Large intestine (tissue), 3 donors: Measurements from ENCODE around the gene FAM209A. TPM values are rescaled to one million over a fixed set of nuclear protein-coding genes. Genes with fewer than 3 reads are reported as not detected.

Experiments used
- DNase-seq, 2 donors: peaks; one replicate each; pipeline versions ENCODE4 v3.0.0 to v3.0.0-alpha.2; 2013
- H3K27ac ChIP-seq: one replicate; pipeline ENCODE4 v1.5.1; 2013; ENCODE audit warnings: low read length
- H3K27me3 ChIP-seq: 2 replicates; pipeline ENCODE4 v1.6.1; 2013; ENCODE audit warnings: low read length; ENCODE audit not compliant: control insufficient read depth, insufficient read depth
- H3K36me3 ChIP-seq: 2 replicates; pipeline ENCODE4 v1.6.1; 2013; ENCODE audit warnings: low read length; ENCODE audit not compliant: control insufficient read depth, insufficient read depth
- H3K4me1 ChIP-seq: one replicate; pipeline ENCODE4 v1.6.1; 2013; ENCODE audit warnings: low read length; ENCODE audit not compliant: control insufficient read depth, insufficient read depth
- H3K4me3 ChIP-seq: one replicate; pipeline ENCODE4 v1.5.1; 2013; ENCODE audit warnings: low read length
- H3K9me3 ChIP-seq: one replicate; pipeline ENCODE4 v1.6.1; 2013; ENCODE audit warnings: mild to moderate bottlenecking, low read depth, low read length, moderate library complexity; ENCODE audit not compliant: control insufficient read depth
- WGBS: methylation state at CpG from one replicate; pipeline ENCODE4 v1.1.5; 2013; ENCODE audit warnings: low lambda C conversion rate; ENCODE audit not compliant: insufficient coverage; 5-methylcytosine and 5-hydroxymethylcytosine counted together
- polyA plus RNA-seq: library from polyadenylated mRNA; unstranded; fragments of 120-200 nt; gene quantifications from one replicate; pipeline ENCODE4 v1.2.1, GENCODE V29; 2013

The FAM209A gene
- polyA plus RNA-seq, 1 donor, result 0.21 TPM

DNA sequence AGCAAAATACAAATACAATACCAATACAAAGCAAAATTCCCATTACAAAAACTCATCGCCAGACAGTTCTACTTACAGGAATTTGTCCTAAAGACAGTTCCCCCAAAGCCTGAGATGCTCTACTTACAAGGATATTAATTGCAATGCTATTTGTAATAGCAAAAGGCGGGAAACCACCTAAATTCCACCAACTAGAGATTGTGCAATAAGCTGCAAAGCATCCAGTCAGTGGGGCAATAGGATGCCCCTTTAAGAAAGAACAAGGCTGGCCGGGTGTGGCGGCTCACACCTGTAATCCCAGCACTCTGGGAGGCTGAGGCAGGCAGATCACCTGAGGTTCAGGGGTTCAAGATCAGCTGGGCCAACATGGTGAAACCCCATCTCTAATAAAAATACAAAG, 47.6 kb downstream of the FAM209A start:
- no peak overlapping the region for H3K4me3 ChIP-seq
- WGBS, result no CpG with 5 or more reads among the region's 4 CpGs
- DNase-seq, result no peak
- H3K4me1 ChIP-seq, result no peaks in the 10 kb centered on the region
- no peaks in the 10 kb centered on the region for H3K27me3 ChIP-seq
- H3K27ac ChIP-seq, result no peak overlapping the region
- H3K36me3 ChIP-seq, result no peaks in the 10 kb centered on the region
- H3K9me3 ChIP-seq, result no peaks in the 10 kb centered on the region

DNA sequence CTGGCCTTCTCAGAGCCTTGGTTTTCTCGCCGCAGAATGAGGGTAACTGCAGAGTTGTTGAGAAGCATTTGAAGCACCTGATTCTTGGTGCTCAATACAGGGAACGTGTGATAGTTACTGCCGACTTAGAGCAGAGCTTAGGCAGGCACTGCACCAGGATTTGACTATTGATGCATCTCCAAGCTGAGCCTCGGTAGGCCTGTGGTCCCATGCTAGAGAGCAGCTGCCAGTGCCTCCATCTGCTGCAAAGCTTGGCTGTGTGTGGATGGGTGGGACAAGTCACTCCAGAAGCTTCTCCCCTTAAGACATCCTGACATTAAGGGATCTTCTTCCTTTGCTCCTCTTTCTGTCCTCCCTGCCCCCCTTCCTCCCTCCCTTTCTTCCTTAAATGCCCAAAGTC, 49.4 kb downstream of the FAM209A start:
- H3K4me3 ChIP-seq, result no peak overlapping the region
- no CpG with 5 or more reads among the region's 5 CpGs for WGBS
- DNase-seq, result no peak
- H3K9me3 ChIP-seq, result no peaks in the 10 kb centered on the region
- H3K27ac ChIP-seq, result no peak overlapping the region
- no peaks in the 10 kb centered on the region for H3K4me1 ChIP-seq
- H3K36me3 ChIP-seq, result no peaks in the 10 kb centered on the region
- no peaks in the 10 kb centered on the region for H3K27me3 ChIP-seq

DNA sequence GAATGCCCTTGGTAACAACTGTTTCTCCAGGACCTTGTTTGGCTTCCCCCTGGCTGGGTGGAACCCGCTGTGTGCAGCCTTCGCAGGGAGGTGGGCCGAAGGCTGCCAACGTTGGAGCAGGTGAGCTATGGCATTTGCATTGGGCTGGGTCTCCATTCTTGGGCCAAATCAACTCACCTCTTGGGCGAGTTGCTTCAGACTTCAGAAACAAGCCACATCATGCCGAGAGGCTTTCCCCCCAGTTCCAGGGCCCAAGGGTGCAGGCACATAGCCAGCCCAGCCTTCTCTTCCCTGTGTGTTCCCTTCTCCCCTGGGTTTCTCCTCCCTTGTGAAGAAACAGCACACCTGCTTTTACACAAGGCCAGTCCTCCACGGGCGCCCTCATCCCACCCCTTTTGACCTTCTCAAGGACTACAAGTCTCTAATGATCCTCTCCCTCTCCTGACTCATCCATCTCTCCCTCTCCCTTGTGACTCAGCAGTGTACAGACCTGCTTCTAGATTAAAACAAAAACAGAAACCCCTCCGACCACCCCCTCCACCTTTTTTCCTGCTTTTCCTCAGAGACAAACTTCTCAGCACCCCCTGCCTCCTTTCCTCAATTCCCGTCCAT, 50.1 kb downstream of the FAM209A start:
- no peaks in the 10 kb centered on the region for H3K27me3 ChIP-seq
- no peaks in the 10 kb centered on the region for H3K36me3 ChIP-seq
- no peaks in the 10 kb centered on the region for H3K4me1 ChIP-seq
- no peak overlapping the region for H3K4me3 ChIP-seq
- WGBS, result 70% methylated on average over 2 of the region's 10 CpGs
- DNase-seq, result no peak
- H3K9me3 ChIP-seq, result no peaks in the 10 kb centered on the region
- no peak overlapping the region for H3K27ac ChIP-seq

DNA sequence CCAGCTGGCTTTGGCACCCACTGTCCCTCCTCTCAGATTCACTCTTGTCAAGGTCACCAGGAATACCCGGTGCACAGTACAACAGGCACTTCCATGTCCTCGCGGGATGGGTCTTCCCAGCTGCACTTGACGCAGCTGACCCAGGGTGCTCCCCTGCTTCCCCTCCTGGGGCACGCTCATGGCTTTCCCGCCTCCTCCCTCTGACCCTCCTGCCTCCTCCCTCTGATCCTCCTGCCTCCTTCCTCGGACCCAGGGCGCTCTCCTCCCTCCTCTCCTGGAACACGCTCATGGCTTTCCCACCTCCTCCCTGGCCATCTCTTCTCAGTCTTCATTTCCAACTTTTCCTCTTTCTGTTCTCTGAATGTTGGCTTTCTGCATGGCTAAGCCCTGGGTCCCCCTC, 50.6 kb downstream of the FAM209A start:
- H3K27ac ChIP-seq, result no peak overlapping the region
- 86% methylated on average over 4 of the region's 9 CpGs for WGBS
- H3K36me3 ChIP-seq, result no peaks in the 10 kb centered on the region
- no peaks in the 10 kb centered on the region for H3K27me3 ChIP-seq
- H3K4me1 ChIP-seq, result no peaks in the 10 kb centered on the region
- H3K4me3 ChIP-seq, result no peak overlapping the region
- DNase-seq, result no peak
- H3K9me3 ChIP-seq, result no peaks in the 10 kb centered on the region

Other genes with a start within 250 kb of the FAM209A start
- 39.6 TPM for gene FAM210B, start 165.8 kb upstream of the FAM209A start, polyA plus RNA-seq
- 13.7 TPM for gene AURKA, start 132.5 kb upstream of the FAM209A start, polyA plus RNA-seq
- gene CSTF1, start 132.1 kb upstream of the FAM209A start, polyA plus RNA-seq, result 27.6 TPM
- gene CASS4, start 112.5 kb upstream of the FAM209A start, polyA plus RNA-seq, result 1.2 TPM
- 84.7 TPM for gene RTF2, start 56.1 kb upstream of the FAM209A start, polyA plus RNA-seq
- gene FAM209B, start 8.5 kb downstream of the FAM209A start, polyA plus RNA-seq, result 0.19 TPM
- gene TFAP2C, start 104.6 kb downstream of the FAM209A start, polyA plus RNA-seq, result 0.06 TPM